ENCODE data around the gene TRAPPC10. TPM values are rescaled to one million over a fixed set of nuclear protein-coding genes. Genes with fewer than 3 reads are reported as not detected.

Gene TRAPPC10
- total and polyA plus RNA-seq, 10 of the 15 experiments (the other 5 are each of a cell fraction or from before 2014, with no cell fraction given) = 1.1 to 39.6 (median 28.2) TPM

DNA sequence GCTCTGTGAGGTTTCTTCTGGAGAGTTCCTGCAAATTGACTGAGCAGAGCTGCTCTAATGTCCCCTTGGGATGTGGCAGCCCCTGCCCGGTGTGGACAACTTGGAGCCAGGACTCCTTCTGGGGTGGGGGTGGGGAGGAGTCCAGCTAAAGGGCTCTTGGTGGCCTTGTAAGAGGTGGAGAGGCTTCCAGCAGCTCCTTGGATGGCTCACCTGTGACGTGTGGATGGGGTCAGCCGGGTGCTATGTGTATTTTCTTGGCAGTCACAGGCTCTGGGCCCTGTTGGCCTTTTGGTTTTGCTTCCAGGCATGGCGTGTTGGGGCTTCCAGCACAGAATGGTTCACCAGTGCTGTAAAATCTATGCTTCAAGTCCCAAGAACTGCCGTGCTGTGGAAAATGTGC lies 38.2 kb downstream of the TRAPPC10 start:
- TF ChIP-seq TARDBP (IDR thresholded peaks at IDR 0.05; ENCODE audit: borderline replicate concordance) (no peak), SIN3A (IDR thresholded peaks at IDR 0.05; ENCODE audit: low read depth, low read length) (no peak), ZNF24 (IDR thresholded peaks at IDR 0.05) (no peak), NR2C1 (IDR thresholded peaks at IDR 0.05) (no peak), PML (IDR thresholded peaks at IDR 0.05; ENCODE audit: low read length) (no peak)
- TF ChIP-seq, protein P1, sequence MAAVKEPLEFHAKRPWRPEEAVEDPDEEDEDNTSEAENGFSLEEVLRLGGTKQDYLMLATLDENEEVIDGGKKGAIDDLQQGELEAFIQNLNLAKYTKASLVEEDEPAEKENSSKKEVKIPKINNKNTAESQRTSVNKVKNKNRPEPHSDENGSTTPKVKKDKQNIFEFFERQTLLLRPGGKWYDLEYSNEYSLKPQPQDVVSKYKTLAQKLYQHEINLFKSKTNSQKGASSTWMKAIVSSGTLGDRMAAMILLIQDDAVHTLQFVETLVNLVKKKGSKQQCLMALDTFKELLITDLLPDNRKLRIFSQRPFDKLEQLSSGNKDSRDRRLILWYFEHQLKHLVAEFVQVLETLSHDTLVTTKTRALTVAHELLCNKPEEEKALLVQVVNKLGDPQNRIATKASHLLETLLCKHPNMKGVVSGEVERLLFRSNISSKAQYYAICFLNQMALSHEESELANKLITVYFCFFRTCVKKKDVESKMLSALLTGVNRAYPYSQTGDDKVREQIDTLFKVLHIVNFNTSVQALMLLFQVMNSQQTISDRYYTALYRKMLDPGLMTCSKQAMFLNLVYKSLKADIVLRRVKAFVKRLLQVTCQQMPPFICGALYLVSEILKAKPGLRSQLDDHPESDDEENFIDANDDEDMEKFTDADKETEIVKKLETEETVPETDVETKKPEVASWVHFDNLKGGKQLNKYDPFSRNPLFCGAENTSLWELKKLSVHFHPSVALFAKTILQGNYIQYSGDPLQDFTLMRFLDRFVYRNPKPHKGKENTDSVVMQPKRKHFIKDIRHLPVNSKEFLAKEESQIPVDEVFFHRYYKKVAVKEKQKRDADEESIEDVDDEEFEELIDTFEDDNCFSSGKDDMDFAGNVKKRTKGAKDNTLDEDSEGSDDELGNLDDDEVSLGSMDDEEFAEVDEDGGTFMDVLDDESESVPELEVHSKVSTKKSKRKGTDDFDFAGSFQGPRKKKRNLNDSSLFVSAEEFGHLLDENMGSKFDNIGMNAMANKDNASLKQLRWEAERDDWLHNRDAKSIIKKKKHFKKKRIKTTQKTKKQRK (IDR thresholded peaks at IDR 0.05; ENCODE audit: low read depth, low read length) = no peak
- Histone ChIP-seq H3K27ac (ENCODE audit: control insufficient read depth, insufficient read depth) (no peak overlapping the region), H3K4me2 (ENCODE audit: control insufficient read depth, insufficient read depth) (no peak overlapping the region), H3K79me2 (ENCODE audit: control insufficient read depth, insufficient read depth, low read length) (peaks cover 8% of the 10 kb centered on the region), H3K27me3 (replicated peaks in 1 of 2; ENCODE audit: control insufficient read depth in 2 of 2, insufficient read depth in 2 of 2, low read length in 1 of 2) (no peaks in the 10 kb centered on the region), H3K36me3 (ENCODE audit: control insufficient read depth in 2 of 2, insufficient read depth in 2 of 2, low read length in 1 of 2) (peaks cover 19 to 21% of the 10 kb centered on the region in 2 experiments), H3K9ac (ENCODE audit: control insufficient read depth, insufficient read depth, low read length) (no peak overlapping the region), H3K4me3 (no peak overlapping the region), H3K4me1 (ENCODE audit: control insufficient read depth, insufficient read depth, low read length) (no peaks in the 10 kb centered on the region), H2AFZ (ENCODE audit: control insufficient read depth, low read depth, low read length) (no peak overlapping the region), H3K9me3 (replicated peaks; ENCODE audit: control insufficient read depth, insufficient read depth, low read length) (no peaks in the 10 kb centered on the region), H4K20me1 (ENCODE audit: control insufficient read depth, insufficient read depth) (peaks cover 4% of the 10 kb centered on the region; the same call in 1 of the 2 replicates)
- no peak for ATAC-seq
- in situ Hi-C loops (cut with MboI) (loop anchor here (5.0 kb wide), 1 partner anchor 33 kb away; no protein-coding TSS in a partner anchor), intact Hi-C loops (cut with micrococcal nuclease; ENCODE audit: unreplicated experiment) (no loop called here)
- ChIA-PET POLR2A (no interaction called here), SMC1A (ENCODE audit: uncharacterized antibody, unreplicated experiment) (no interaction called here), CTCF (interaction anchor here (1.8 kb wide), 1 partner anchor 13 kb away, joined by 4 read pairs; no protein-coding TSS in a partner anchor), RAD21 (ENCODE audit: unreplicated experiment) (no interaction called here)
- WGBS (ENCODE audit: insufficient coverage, insufficient replicate concordance, low lambda C conversion rate, missing lambda C conversion rate) = 91% methylated on average over 5 of the region's 5 CpGs
- no peak for DNase-seq (ENCODE audit: low read depth, low spot score)
- no TSS peak for BruUV-seq (replicated peaks)
- no peak for FAIRE-seq

Data from GM12878 (cell line).